ENCODE data around the gene FGF22. TPM values are rescaled to one million over a fixed set of nuclear protein-coding genes. Genes with fewer than 3 reads are reported as not detected.
"Not testable (repeated sequence)": the region's sequence is repeated elsewhere in the genome, so short reads cannot be mapped to it uniquely, and the experiment has no call there.

Gene FGF22
- total and polyA plus RNA-seq, 10 of the 15 experiments (the other 5 are each of a cell fraction or from before 2014, with no cell fraction given) = 0.05 TPM; not detected in 9

DNA sequence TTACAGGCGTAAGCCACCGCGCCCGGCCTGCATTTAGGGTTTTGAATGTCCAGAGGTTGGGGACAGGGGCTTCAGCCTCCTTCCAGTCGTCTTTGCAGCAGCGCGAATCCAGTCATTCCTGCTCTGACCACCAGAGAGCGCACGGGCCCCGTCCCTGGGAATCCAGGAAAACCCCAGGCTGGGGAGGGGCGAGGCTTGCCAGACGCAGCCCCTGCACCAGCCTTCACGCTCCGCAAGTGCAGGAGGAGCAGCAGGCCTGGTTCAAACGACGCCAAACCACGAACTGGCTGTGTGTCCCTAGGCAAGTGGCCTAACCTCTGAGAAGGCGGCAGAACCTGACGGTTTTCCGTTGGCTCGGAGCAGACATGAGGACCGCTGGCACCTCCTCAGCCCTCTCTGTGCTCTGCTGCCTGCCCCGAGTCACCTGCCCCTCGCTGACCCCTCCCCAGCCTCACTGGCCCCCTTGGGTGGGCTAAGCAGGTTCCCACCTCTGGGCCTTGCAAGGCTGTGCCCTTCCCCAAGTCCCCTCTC, 25.3 kb downstream of the FGF22 start (continued):
- TF ChIP-seq, protein P1, sequence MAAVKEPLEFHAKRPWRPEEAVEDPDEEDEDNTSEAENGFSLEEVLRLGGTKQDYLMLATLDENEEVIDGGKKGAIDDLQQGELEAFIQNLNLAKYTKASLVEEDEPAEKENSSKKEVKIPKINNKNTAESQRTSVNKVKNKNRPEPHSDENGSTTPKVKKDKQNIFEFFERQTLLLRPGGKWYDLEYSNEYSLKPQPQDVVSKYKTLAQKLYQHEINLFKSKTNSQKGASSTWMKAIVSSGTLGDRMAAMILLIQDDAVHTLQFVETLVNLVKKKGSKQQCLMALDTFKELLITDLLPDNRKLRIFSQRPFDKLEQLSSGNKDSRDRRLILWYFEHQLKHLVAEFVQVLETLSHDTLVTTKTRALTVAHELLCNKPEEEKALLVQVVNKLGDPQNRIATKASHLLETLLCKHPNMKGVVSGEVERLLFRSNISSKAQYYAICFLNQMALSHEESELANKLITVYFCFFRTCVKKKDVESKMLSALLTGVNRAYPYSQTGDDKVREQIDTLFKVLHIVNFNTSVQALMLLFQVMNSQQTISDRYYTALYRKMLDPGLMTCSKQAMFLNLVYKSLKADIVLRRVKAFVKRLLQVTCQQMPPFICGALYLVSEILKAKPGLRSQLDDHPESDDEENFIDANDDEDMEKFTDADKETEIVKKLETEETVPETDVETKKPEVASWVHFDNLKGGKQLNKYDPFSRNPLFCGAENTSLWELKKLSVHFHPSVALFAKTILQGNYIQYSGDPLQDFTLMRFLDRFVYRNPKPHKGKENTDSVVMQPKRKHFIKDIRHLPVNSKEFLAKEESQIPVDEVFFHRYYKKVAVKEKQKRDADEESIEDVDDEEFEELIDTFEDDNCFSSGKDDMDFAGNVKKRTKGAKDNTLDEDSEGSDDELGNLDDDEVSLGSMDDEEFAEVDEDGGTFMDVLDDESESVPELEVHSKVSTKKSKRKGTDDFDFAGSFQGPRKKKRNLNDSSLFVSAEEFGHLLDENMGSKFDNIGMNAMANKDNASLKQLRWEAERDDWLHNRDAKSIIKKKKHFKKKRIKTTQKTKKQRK (IDR thresholded peaks at IDR 0.05; ENCODE audit: low read depth, low read length) = no peak
- TF ChIP-seq NFXL1 (IDR thresholded peaks at IDR 0.05; ENCODE audit: borderline replicate concordance) (no peak), NR2F1 (conservative IDR thresholded peaks at IDR 0.05) (0 out of 2 replicates have a peak, but pooled peaks have one; percentile 18), GATAD2B (conservative IDR thresholded peaks at IDR 0.05; ENCODE audit: low read depth) (peak; percentile 80), RUNX3 (IDR thresholded peaks at IDR 0.05; ENCODE audit: low read length) (0 out of 2 replicates have a peak, but pooled peaks have one; percentile 19), SUPT20H (IDR thresholded peaks at IDR 0.05; ENCODE audit: borderline replicate concordance, control insufficient read depth, low read depth, low read length) (no peak), DPF2 (IDR thresholded peaks at IDR 0.05) (no peak), RELA (IDR thresholded peaks at IDR 0.05; ENCODE audit: borderline replicate concordance, partially characterized antibody) (peak; percentile 95), POU2F2 (IDR thresholded peaks at IDR 0.05; ENCODE audit: borderline replicate concordance, low read depth, low read length) (no peak), ASH2L (IDR thresholded peaks at IDR 0.05; ENCODE audit: borderline replicate concordance, low read depth) (no peak), RAD21 (IDR thresholded peaks at IDR 0.05; ENCODE audit: insufficient read depth, low read depth, low read length) (peak; percentile 96), SMC3 (IDR thresholded peaks at IDR 0.05; ENCODE audit: borderline replicate concordance, low read length) (peak; percentile 95), ZNF207 (IDR thresholded peaks at IDR 0.05; ENCODE audit: borderline replicate concordance) (peak; percentile 70; the same call in 1 of the 2 replicates)
- TF ChIP-seq, protein P2, sequence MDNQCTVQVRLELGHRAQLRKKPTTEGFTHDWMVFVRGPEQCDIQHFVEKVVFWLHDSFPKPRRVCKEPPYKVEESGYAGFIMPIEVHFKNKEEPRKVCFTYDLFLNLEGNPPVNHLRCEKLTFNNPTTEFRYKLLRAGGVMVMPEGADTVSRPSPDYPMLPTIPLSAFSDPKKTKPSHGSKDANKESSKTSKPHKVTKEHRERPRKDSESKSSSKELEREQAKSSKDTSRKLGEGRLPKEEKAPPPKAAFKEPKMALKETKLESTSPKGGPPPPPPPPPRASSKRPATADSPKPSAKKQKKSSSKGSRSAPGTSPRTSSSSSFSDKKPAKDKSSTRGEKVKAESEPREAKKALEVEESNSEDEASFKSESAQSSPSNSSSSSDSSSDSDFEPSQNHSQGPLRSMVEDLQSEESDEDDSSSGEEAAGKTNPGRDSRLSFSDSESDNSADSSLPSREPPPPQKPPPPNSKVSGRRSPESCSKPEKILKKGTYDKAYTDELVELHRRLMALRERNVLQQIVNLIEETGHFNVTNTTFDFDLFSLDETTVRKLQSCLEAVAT (IDR thresholded peaks at IDR 0.05) = 0 out of 2 replicates have a peak, but pooled peaks have one; percentile 16

DNA sequence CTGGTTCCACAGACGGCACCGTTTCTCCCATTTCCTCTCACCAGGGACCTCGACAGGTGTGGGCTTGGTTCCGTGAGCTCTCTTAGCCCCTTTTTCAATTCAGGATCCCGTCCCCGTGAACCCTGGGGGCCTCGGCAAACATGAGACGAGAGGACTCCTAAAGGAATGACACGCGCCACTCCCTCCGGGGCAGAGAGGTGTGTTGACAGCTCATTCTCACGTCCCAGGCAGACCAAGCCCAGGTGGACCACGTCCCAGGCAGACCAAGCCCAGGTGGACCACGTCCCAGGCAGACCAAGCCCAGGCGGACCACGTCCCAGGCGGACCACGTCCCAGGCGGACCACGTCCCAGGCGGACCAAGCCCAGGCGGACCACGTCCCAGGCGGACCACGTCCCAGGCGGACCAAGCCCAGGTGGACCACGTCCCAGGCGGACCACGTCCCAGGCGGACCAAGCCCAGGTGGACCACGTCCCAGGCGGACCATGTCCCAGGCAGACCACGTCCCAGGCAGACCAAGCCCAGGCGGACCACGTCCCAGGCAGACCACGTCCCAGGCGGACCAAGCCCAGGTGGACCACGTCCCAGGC, 27.4 kb downstream of the FGF22 start:
- H3K27ac ChIP-seq (ENCODE audit: control insufficient read depth, insufficient read depth); FAIRE-seq; H3K4me1 ChIP-seq (ENCODE audit: control insufficient read depth, insufficient read depth, low read length); H2AFZ ChIP-seq (ENCODE audit: control insufficient read depth, low read depth, low read length); RAD21 ChIA-PET (ENCODE audit: unreplicated experiment); H3K9ac ChIP-seq (ENCODE audit: control insufficient read depth, insufficient read depth, low read length); POLR2A ChIA-PET; BruUV-seq (replicated peaks); H3K36me3 ChIP-seq (ENCODE audit: control insufficient read depth in 2 of 2, insufficient read depth in 2 of 2, low read length in 1 of 2); DNase-seq (ENCODE audit: low read depth, low spot score); H3K79me2 ChIP-seq (ENCODE audit: control insufficient read depth, insufficient read depth, low read length); H3K4me3 ChIP-seq; H4K20me1 ChIP-seq (ENCODE audit: control insufficient read depth, insufficient read depth); intact Hi-C loops (cut with micrococcal nuclease; ENCODE audit: unreplicated experiment); H3K4me2 ChIP-seq (ENCODE audit: control insufficient read depth, insufficient read depth); H3K9me3 ChIP-seq (replicated peaks; ENCODE audit: control insufficient read depth, insufficient read depth, low read length); ATAC-seq; H3K27me3 ChIP-seq (replicated peaks in 1 of 2; ENCODE audit: control insufficient read depth in 2 of 2, insufficient read depth in 2 of 2, low read length in 1 of 2): not testable (repeated sequence)
- WGBS (ENCODE audit: insufficient coverage, insufficient replicate concordance, low lambda C conversion rate, missing lambda C conversion rate) = 72% methylated on average over 26 of the region's 38 CpGs
- CTCF ChIA-PET = interaction anchor here (1.1 to 1.3 kb wide), 2 partner anchors 67 to 73 kb away, joined by 3 to 6 read pairs; no protein-coding TSS in a partner anchor
- in situ Hi-C loops (cut with MboI) = loop anchor here (5.0 kb wide), 1 partner anchor 65 kb away; no protein-coding TSS in a partner anchor
- SMC1A ChIA-PET (ENCODE audit: uncharacterized antibody, unreplicated experiment) = interaction anchor here (2.1 kb wide), 1 partner anchor 67 kb away, joined by 12 read pairs; no protein-coding TSS in a partner anchor

Data from GM12878 (cell line).